Tibial artery (tissue), 4 donors: ENCODE results near the gene C1orf53.
"Not testable (repeated sequence)": the region's sequence is repeated elsewhere in the genome, so short reads cannot be mapped to it uniquely, and the experiment has no call there.

Experiments used
- DNase-seq, 2 donors: peaks; one replicate each; pipeline ENCODE4 v3.0.0-alpha.2; 2019
- H3K27ac ChIP-seq, 2 donors: fragments of 200-600 bp; sonication (generic) in 1 of 2; 1 replicate in 1 of 2; 2 replicates in 1 of 2; pipeline ENCODE4 v1.5.1; 2018 to 2019; ENCODE audit warnings: mild to moderate bottlenecking in 1 of 2
- H3K27me3 ChIP-seq, 2 donors: fragments of 200-600 bp; sonication (generic) in 1 of 2; one replicate each; pipeline versions ENCODE4 v1.5.1 to v1.6.0; 2016 to 2019
- H3K36me3 ChIP-seq, 3 donors: fragments of 200-600 bp; sonication (generic) in 2 of 3; one replicate each; pipeline ENCODE4 v1.5.1; 2016 to 2019; ENCODE audit warnings: mild to moderate bottlenecking in 2 of 3
- H3K4me1 ChIP-seq, 4 donors: fragments of 200-600 bp; sonication (generic) in 2 of 4; 1 replicate in 3 of 4; 2 replicates in 1 of 4; pipeline ENCODE4 v1.5.1; 2016 to 2019
- H3K4me3 ChIP-seq, 2 donors: fragments of 200-600 bp; sonication (generic) in 1 of 2; 1 replicate in 1 of 2; 2 replicates in 1 of 2; pipeline ENCODE4 v1.5.1; 2018 to 2019; ENCODE audit warnings: mild to moderate bottlenecking in 2 of 2
- H3K9me3 ChIP-seq, 3 donors: fragments of 200-600 bp; sonication (generic) in 1 of 3; one replicate each; pipeline ENCODE4 v1.5.1; 2016 to 2019
- CTCF ChIP-seq, 2 experiments: fragments of 200-600 bp in 1 of 2; fragments of 450-650 bp in 1 of 2; IDR thresholded peaks; one replicate each; pipeline ENCODE4 v1.5.1; 2017 to 2019; ENCODE audit warnings: antibody characterized with exemption in 2 of 2, mild to moderate bottlenecking in 1 of 2, moderate library complexity in 1 of 2
- intact Hi-C: fragments of 100-400 bp; cut with DNase I; formaldehyde crosslinking; loops from one replicate; pipeline ENCODE4 v1.15.0; 2023; ENCODE audit warnings: low total_unique reads

Gene C1orf53

DNA sequence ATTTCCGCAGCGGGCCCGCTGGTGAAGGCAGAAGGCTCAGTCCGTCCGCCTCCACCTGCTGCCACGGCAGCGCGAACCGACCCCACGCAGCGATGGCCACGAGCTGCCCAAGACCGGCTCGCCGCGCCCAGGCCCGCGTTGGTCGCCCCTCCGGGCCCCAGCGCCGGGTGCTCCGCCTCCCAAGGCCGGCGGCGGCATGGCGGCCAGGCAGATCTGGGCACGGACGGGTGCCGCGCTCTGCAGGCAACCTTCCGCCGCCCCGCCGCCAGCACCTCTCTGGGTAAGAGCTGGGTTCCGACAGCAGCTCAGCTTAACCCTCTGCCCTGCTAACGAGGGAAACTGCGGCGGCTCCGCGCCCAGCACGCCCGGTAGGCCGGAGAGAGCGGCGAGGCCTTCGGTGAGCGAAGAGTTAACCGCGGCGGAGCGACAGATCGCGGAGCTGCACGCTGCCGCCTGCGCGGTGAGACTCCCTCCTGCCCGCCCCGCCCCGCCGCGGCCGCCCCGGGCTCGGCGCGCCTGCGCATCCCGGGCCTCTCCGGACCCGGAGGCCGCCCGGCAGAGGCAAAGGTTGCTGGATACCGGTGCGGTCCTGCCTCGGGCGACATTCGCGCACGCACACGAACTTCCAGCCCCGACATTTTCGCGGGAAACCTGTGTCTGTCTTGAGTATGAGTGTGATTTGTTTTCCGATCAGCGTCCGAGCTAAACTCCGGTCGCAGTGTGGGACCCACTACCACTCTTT, at the start of gene C1orf53:
Gene C1orf53 (plus strand): TSS at position 177 of the 742 bp plus-strand sequence. CDS start 20 bp downstream, at position 197.
- peak within 1 kb of the TSS; percentile 82 to 84 for H3K27ac ChIP-seq
- H3K9me3 ChIP-seq: no peaks in the 10 kb centered on the region
- H3K36me3 ChIP-seq: no peaks in the 10 kb centered on the region
- peak within 1 kb of the TSS; percentile 65 to 83 for H3K4me3 ChIP-seq
- H3K4me1 ChIP-seq: peaks cover 0 to 8% (median 0%) of the 10 kb centered on the region in 4 donors
- DNase-seq: peak; percentile 73 to 92
- intact Hi-C loops: loop anchor here (5.0 kb wide), 1 partner anchor 125 kb away; the partner anchor contains the start of gene DENND1B
- TF ChIP-seq CTCF (IDR thresholded peaks at IDR 0.05): peak; percentile 8 to 17
- H3K27me3 ChIP-seq: peaks cover 0 to 3% of the 10 kb centered on the region in 2 donors

- H3K36me3 ChIP-seq, H3K27me3 ChIP-seq, DNase-seq, H3K9me3 ChIP-seq, H3K27ac ChIP-seq, intact Hi-C loops, H3K4me3 ChIP-seq, H3K4me1 ChIP-seq: not testable (repeated sequence)
These were observed 46.7 kb upstream of the C1orf53 start for GRCh38 chr1:197855751-197856150.

DNA sequence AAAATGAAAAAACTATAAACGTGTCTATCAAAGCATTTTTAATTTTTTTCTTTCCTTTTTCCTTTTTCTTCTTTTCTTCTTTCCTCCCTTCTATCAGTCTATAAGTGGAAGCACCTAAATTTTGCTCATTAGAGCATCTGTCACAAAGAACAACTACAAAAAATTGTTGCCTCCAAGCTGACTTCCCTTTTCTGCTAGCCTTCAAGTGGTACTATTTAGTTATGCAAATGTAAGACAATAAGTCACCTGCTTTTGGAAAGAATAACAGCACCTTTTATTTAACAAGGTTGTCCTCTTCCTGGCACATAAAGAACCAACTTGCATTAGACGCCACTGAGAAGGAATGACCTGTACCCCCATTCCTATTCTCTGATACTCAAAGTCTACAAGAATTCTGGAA, 45.0 kb upstream of the C1orf53 start:
- H3K4me1 ChIP-seq: no peaks in the 10 kb centered on the region
- H3K27me3 ChIP-seq: no peaks in the 10 kb centered on the region
- H3K27ac ChIP-seq: no peak overlapping the region
- TF ChIP-seq CTCF (IDR thresholded peaks at IDR 0.05): no peak
- no peak overlapping the region for H3K4me3 ChIP-seq
- intact Hi-C loops: no loop called here
- no peaks in the 10 kb centered on the region for H3K9me3 ChIP-seq
- H3K36me3 ChIP-seq: no peaks in the 10 kb centered on the region
- no peak for DNase-seq

DNA sequence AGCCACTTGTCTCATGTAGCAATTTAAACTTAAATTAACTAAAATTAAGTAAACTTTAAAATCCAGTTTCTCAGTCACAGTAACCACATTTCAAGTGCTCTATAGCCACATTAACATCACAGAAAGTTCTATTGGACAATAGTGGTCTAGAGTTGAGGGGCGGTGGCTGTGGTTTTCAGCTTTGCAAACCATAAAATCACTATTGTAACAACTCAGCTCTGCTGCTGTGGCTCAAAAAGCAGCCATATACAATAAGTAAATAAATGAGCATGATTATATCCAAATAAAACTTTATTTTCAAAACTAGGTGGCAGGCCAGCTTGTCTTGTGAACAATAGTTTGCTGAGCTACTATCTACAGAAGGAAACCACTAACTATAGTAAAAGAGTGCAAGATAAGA, 43.4 kb upstream of the C1orf53 start:
- intact Hi-C loops: no loop called here
- Histone ChIP-seq H3K36me3 (no peaks in the 10 kb centered on the region), H3K27me3 (no peaks in the 10 kb centered on the region), H3K27ac (no peak overlapping the region), H3K9me3 (no peaks in the 10 kb centered on the region), H3K4me3 (no peak overlapping the region), H3K4me1 (no peaks in the 10 kb centered on the region)
- no peak for TF ChIP-seq CTCF (IDR thresholded peaks at IDR 0.05)
- no peak for DNase-seq

GRCh38 chr1:197862221-197862620, 40.2 kb upstream of the C1orf53 start:
- Histone ChIP-seq H3K36me3 (no peaks in the 10 kb centered on the region), H3K9me3 (no peaks in the 10 kb centered on the region), H3K27ac (no peak overlapping the region), H3K4me1 (no peaks in the 10 kb centered on the region), H3K4me3 (no peak overlapping the region), H3K27me3 (no peaks in the 10 kb centered on the region)
- no peak for DNase-seq
- intact Hi-C loops: no loop called here
- no peak for TF ChIP-seq CTCF (IDR thresholded peaks at IDR 0.05)

DNA sequence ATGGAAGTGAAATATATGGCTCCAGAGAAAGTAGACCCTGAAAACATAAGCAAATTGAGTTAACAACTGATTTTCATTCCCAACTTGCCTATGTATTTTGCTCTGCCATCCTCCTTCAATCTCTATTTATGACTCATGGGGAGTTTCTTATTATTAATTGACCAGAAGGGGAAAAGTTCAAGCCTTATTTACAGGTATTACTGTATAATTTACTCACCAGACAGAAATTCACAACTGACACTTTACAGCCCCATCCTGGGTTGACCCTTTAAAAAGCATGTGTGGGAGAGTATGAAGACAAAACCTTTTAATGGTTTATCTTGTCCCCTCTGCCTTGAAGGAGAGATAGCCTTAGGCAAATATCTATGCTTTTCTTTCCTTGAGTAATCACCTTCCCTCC, 39.8 kb upstream of the C1orf53 start:
- intact Hi-C loops: no loop called here
- Histone ChIP-seq H3K36me3 (no peaks in the 10 kb centered on the region), H3K27ac (no peak overlapping the region), H3K9me3 (no peaks in the 10 kb centered on the region), H3K27me3 (no peaks in the 10 kb centered on the region), H3K4me3 (no peak overlapping the region), H3K4me1 (no peaks in the 10 kb centered on the region)
- no peak for TF ChIP-seq CTCF (IDR thresholded peaks at IDR 0.05)
- no peak for DNase-seq
